Activated CD4-positive, CD25-positive, alpha-beta regulatory T cell treated with anti-CD3 and anti-CD28 coated beads, Interleukin-2, amount 50 U/mL, for 72 hours (primary cell): ENCODE measurements around the gene NAA80.

Source experiments
- DNase-seq: peaks from one replicate; pipeline ENCODE4 v3.0.0; 2021

The NAA80 gene

DNA sequence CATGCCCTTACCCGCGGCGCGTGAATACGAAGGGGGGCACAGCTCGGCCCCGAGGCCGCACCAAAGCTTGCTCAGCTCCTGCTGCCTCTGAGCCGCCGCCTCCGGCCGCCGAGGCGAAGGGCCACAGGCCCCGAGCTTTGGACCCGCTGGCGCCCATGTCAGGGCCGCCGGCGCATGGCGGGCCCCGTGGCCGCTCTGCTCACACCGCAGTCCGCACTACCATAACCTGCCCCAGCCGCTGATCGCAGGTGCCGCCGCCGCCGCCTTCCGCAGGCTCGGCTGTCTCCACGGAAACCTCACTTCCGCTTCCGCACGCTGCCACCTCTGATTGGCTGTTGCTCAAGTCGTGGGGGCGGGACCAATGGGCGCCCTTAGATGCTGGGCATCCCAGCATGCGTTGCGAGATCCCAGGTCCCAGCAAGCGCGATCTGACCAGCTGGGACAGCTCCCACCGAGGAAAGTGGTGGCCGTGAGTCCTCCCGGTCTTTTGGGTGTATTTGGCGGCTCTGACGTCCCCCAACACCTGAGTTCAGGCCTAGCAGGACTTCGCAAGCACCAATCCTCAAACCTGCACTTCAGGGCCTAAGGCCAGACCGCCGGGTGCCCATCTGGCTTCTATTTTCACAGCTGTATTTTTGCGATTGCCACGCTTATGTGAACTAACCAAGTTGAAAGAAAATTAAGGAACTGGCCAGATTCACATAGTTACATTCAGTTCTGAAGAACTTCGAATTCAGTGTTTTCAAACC, 28.9 kb upstream of the NAA80 start, which contains the start of gene TUSC2:
Gene TUSC2, minus strand, starts transcription at position 281 of the 749 bp plus-strand sequence. Its CDS starts 124 bp downstream, at position 157.
- DNase-seq, result peak; percentile 93

DNA sequence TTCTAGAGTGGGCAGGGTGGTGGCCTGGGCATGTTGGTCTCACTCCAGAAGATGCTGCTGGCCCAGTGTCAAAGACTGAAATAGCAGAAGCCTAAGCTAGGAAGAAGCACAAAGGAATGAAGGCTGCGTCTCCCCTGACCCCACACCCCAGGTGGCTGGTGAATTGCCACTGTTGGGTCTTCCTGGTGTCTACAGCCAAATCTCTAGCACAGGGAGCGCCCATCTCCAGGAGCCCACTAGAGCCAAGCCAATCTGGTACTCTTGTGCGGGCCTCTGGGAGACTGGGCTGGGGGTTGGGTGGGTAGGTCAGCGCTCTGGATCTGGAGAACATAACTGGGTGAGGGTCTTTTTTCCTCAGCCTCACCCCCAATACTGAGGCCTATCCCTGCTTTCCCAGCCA, 27.9 kb upstream of the NAA80 start:
- DNase-seq, result no peak

DNA sequence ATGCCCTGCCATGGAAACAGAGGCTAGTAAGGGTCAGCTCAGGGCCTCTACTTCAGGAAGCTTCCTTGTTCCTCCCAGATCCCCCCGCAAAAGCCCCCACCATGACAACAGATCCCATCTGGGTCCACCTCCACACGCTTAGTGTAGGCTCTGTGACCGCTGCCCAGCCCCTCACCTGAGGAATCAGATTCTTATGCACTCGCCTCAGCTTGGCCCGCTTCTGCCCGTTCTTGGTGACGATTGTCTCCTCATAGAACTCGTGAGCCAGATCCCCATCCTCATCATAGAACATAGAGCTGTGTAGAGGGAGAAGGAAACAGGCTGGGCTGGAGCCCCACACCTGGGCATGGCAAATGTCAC, 27.0 kb upstream of the NAA80 start:
- DNase-seq, result no peak

DNA sequence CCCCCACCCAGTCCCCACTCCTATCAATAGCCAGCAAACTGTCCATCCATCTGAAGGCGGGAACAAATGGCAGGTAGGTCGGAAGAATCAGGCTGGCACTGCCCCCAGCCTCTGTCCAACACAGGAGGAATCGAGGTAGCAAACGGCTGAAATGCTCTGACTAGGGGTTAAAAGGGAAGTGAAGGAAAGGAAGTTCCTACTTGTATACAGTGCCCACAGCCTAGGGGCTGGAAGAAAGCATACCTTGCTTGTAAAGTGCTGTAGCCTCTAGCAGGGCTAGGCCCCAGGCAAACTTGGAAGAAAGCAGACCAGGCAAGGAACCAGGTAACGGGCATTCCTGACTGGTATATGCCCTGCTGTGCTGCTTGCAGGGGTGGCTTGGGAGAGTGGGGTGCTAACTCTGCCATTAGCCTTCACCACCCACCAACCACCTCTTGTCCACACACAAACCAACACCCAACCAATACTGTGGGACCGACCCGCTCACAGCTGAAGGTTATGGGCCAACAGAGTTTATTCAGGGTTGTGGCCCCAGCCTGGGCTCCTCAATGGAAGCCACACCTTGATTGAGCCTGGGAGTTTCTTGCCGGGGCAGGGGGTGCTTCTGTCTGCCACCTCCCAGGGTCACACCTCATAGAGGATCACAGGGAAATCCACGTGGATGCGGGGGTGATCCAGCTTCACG, 26.4 kb upstream of the NAA80 start:
- no peak for DNase-seq

DNA sequence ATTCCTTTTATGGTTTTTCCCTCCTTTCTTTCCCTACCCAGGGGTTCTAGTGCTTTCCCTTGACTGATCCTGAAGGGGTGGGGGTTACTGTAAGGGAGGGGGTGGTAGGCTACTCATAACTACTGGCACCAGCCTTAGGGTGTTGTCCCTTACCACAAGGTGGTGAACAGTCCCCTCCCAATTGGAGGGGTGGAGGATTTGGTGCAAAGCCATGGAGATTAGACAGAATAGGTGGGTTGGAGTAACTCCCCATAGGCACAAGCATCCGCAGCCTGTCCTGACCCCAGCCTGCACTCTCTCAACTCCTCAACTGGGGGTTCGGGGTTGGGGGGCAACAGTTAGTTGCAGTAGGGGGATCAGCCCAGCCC, 25.9 kb upstream of the NAA80 start:
- no peak for DNase-seq

DNA sequence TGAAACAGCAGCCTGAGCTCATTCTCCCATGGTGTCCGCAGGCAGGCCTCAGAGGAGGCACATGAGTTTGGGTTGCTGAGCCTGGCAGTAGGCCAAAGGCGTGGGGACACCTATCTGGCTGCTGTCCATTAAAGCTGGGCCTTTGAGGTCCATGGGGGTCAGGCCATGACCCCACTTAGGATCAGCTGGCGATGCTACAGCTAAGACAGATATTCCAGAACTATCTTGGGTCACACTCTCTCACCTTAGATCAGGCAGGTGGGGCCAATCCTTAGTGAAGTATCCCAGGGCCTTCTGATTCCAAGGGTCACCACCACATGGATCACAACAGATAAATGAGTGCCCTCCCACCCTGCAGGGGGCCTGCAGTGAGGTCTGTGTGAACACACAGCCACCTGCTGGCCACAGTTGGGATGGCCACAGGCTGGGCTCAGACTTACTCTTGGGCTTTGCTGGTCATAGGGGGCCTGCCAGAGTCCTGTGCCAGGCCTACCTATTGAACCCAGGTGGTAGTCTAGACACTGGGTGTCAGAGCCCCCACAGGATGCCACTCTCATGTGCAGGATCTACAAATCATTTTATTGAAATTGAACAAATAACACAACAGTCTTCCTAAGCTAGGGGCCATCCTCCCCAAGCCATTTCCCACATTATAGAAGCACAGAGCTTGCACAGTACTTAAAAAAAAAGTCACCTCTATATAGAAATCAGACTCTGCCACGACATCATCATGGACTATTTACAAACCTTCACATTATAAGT, 25.3 kb upstream of the NAA80 start:
- DNase-seq, result peak; percentile 61

DNA sequence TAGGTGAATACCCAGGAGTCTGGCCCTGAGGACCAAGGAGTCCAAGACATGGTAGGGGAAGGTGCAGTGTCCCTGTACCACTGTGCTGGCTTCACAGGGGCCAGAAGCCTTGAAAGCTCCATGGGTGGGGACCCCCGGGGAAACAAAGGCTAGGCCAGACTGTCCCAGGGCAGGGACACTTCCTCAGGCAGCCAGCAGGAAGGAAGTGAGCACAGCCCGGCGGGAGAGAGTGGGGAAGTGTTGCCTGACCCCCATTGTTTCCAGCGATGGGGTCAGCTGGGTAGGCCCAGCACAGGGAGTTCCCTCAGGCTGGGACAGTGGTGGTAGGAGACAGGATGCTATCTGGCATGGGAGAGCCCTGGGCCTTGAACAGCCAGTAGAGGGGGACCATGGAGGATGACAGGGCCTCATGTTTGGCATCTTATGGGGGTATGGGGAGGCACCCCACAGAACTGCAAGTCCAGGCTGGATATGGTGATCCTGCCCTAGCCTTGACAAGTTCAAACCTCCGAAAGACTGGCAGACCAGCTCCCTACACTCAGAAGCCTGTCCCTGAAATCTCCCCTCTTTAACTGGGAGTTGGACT, 24.5 kb upstream of the NAA80 start:
- no peak for DNase-seq

DNA sequence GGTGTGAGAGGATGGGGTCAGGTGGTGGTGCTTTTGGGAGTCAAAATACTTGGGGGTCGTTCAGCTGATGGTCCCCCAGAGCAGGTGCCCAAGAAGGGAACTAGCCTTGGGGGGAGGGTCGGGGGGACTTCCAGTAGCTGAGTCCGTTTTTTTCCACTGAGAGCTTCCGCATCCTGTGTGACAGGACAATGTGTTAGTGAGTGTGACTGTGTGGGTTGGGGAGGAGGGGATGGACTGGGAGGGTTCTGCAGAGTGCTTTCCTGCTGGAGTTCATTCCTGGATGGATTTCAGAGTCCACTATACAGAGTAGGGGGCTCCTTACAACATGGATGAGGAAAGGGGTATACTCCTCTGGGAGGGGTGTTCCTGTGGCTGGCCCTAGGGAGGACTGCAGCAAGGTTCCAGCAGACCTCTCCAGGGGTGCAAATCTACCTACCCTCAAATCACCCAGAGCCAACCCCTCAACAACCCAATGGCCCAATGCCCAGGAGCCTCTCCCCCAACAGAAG, 23.9 kb upstream of the NAA80 start:
- no peak for DNase-seq

DNA sequence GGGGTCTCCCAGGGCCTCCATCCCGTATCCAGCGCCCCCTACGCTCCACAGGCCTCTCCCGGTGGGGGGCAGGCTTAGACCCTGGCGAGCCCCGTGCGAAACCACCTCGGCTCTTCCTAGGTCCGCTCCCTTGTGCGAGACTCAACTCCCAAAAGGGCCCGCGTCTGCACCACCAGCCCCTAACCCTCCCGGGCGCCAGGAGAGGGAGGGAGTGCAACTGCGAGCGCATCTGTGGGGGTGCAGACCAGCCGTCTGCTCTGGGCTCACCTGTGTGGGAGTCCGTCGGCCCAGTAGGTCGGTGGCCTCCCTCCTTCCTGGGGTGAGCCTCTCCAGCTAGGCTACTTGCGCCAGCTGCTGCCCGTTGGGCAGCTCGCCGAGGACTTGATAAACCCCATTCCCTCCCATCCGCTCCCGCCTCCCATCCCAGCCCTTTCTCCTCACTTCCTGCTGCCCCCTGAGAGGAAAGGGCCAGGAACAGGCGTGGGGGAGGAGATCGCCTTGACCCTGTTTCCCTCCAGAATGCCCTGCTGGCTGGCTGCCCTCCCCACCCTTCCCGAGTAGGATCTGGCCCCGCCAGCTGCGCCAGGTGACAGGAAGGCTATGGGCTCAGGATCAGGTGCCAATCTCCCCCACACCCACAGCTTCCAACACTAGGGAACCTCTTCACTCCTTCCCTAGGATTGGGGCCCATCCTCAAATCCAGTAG, 23.3 kb upstream of the NAA80 start, which contains the start of gene HYAL2:
Gene HYAL2, minus strand, starts transcription at position 360 of the 706 bp plus-strand sequence. CDS start 2,256 bp downstream, outside the sequence.
- no peak for DNase-seq

DNA sequence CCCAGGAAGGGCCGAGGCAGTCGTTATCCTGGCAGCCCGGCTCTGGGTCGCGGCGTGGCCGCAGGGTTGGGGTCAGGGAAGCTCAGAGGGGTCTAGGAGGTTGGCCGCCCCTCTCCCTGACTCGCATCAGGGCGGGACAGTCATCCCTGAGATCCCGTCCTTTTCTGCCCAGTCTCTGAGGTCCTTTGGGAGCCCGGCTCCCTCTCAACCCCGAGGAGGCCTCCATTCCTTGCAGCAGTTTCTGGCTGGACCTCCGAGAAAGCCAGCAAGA, 22.8 kb upstream of the NAA80 start:
- DNase-seq, result no peak

DNA sequence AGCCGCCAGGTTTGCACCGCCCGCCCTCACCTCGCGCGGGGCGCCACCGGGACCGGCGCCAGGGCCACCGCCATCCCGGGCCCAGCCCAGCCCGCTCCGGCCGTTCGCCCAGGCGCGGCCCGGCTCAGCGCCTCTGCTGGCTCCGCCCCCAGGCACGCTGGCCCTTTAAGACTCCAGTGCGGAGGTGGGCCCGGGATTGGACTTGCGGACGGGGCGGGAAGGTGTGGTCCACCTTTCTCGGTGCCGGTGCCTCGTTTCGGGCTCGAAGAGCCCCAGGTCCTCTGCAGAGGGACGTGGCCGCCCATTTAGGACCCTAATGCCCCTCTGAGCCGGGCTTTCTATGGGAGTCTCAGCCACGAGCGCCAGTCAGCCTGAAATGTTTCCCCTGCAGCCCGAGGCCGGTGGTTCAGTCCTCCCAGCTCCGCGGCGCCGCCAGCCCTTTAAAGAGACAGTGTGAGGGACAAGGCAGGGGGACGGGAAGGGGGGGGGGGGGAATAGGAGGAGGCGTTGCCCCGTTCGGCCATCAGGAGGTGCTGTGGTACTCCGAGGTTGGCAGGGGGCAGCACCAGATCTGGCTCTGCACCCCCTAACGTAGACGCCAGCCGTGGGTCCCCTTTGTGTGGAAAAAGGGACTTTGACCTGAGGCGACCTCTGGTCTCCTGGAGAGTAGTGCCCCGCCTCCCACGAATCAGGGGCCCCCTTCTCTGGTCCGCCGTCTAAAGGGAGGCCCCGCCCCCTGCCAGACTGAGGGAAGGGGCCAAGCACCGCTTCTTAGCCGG, 22.3 kb upstream of the NAA80 start:
- DNase-seq, result peak; percentile 85

DNA sequence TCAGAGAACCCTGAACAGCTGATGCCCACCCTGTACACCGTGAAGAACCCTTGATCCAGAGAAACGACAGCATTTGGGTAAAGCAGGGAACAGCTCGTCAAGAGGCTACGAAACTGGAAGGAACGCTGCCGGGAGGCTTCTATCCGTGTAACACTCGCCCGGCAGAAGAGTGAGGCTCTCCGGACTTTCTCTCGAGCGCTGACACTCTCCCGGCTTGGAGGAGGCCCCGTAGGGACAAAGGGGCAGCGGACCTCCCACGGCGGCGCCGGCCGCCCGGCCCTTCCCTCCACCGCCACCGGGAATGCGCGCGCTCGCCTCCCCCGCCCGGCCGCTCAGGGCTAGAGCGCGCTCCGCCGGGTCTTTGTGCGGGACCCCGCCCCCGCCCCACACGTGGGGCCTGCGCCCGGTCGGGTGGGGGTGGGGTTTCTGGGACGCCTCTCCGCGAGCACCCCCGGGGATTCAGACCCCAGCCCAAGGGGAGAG, 21.7 kb upstream of the NAA80 start:
- no peak for DNase-seq

DNA sequence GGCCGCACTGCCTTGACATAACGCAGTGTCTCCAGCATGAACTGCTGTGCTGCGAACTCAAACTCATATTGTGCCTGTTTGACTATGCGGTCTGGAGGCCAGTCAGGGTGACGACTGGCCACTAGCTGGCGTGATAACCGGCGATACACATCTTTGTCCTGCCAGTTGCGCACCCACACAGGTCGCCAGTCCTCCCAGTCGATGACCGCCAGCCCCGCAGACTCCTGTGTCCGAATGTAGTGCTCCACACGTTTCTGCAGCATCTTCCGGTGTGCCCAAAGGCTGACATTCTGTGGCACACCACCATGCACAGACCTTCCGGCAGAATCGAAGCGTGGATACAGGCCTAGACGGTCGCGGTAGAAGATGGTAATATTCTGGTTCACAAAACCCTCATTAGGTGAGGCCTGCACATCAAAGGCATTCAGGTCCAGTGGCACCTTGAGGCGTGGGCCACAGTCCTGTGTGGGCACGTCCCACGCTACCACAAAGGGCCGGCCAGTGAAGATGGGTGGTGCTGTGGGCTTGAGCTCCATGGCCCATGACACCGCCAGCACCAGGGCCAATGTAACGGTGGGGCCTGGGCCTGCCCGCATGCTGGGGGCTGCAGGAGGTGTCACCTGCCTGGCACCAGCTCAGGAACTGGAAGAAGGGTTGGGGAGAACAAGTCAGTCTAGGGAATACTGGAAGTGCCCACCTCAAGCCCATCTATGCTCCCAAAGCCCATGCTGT, 20.9 kb upstream of the NAA80 start:
- DNase-seq, result no peak

DNA sequence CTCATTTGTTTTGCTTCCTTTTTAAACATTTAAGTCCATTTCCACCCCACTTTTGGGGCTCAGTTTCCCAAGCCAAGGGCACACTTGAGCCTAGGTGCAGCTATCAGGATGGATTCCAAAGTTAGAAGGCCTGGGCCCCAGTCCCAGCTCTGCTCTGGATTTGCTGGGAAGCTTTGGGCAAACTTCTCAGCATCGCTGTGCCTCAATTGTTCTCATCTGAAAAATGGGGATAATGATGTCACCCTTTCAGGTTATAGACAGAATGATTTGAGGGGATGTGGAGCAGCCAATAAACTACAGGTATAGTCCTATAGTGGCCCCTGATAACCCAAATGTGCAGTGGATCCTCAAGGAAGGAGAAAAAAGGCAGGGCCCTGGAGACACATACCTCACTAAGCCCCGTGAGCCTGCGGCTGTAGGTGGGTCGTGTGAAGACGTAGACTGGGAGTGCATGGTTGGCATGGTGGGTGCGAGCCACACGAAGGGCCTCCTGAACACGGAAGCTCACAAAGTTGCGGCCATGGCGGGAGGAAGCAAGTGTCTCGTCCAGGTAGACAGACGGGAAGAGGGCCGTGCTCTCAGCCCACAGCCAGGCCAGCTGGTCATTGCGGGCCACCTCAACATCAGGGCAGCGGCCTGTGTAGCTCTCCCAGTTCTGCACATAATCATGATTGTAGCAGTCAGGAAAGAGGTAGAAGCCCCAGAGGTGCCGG, 20.1 kb upstream of the NAA80 start:
- DNase-seq, result no peak

DNA sequence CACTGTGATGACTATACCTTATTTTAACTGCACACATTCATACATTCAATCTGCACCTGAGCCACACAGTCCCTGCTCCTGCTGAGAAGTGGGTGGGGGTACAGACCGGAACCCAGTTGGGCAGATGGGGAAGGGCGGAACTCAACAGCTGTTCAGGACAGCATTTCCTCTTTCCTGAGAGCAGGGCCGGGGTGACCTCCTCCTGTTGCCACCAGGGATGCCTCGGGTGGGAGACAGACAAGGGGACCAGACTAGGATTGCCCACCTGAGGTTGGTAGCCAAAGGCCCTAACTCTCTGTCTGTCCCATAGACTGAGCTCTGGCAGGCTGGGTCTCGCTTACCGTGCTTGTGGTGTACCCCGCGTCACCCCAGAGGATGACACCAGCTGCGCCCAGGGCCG, 19.4 kb upstream of the NAA80 start:
- no peak for DNase-seq

DNA sequence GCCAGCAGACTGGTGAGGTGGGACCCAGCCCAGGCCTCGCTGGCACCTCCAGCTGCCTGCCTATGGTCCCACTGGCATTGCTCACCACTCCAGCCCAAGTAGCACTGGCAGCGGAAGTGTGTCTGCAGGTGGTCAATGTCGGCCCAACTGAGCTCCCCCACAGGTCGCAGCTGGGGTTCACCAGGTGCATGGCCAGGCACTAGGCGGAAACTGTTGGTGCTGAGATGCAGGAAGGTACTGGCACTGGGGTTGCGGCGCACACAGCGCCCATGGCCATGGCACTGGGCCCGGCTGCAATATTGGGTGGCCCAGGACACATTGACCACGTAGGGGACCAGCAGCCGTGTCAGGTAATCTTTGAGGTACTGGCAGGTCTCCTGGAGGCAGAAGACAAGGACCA, 19.0 kb upstream of the NAA80 start:
- no peak for DNase-seq

DNA sequence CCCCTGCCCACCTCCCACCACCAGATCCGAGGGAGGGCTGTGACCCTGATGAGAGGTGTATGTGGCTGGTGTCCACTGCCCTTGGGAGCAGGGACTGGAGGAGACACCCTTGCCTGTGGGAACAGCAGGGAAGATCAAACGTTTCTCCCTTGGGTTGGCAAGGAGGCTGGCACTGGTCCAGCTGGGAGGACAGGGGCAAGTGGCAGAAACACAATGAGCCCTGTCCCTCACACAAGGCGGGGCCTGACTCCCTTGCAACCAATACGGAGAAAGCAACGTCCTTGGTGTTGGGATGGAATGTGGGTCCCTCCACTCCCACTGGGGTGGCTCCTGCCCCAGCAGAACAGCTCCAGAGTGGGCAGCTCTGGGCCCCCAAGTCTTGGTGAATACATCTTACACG, 18.1 kb upstream of the NAA80 start:
- no peak for DNase-seq

DNA sequence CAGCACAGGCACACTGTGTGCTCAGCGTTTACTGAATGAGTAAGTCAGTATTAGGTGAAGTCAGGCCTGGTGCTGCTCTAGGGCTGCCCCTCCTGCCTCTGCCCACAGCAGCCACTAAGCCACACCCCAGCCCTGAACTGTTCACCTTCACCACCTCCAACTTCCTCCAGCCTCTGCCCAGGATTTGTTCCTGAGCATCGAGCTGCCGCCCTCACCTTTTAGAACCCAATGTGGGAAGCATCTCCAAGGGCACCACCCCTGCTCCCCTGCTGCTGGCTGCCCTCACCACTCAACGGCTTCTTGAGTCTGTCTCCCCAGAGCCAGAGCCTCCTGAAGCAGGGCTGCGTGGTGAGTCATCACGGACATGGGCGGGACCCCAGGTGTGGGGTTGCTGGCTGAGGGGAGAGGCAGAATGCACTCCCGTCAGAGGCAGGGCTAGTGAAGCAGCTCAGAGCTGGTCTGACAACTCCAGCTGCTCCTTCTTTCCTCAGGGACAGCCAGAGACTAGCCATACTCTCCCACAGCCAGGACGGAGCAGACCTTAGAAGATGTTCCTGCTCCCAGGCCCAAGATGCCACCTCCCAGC, 17.5 kb upstream of the NAA80 start:
- DNase-seq, result no peak

DNA sequence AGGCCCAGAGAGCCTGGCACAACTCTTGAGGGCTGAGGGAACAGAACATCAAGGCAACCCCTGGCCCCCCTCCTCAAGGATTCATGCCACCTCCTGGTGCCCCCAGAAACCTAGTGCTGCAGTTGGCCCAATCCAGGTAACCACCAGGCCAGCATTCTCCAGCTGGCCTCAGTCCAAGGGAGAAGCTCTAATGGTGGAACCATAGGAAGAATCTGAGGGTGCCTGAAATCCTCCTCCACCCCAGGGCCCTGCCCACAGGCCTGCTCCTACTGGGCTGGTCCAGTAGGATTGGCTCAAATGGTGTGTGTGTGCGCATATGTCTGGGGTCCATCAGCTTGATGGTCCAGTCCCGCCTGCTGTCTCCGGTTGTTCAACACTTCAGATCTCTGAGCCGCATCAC, 15.6 kb upstream of the NAA80 start:
- no peak for DNase-seq

DNA sequence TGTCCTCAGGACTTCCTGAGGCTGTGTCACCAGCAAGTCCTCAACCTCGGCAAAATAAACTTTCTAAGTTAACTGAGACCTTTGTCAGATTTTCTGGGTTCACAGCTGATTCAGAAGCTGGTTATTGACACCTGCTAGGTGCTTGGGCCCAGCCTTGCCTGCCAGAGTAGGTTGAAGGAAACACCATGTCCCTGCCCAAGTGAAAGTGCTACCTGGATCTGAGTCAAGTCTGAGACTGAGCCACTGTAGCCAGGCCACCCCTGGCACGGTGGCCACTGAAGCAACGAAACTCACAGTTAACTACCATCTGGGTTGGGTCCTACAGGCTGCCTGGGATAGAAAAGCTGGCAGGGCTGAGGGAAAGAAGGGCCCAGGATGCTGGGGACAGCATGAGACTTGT, 15.1 kb upstream of the NAA80 start:
- DNase-seq, result no peak
